ENCODE results near the gene LSM14B.

GRCh38 chr20:62183426-62184142 lies 61.3 kb downstream of the LSM14B start:
- TF ChIP-seq POLR2AphosphoS5 (IDR thresholded peaks at IDR 0.05; ENCODE audit: borderline replicate concordance, low read depth, low read length) (no peak), EZH2 (IDR thresholded peaks at IDR 0.05) (no peak), FOXP2 (optimal IDR thresholded peaks at IDR 0.05; ENCODE audit: control extremely low read depth, extremely low read length, insufficient read depth) (no peak)

Data from SK-N-MC (cell line).